HUDEP-2 (cell line): ENCODE measurements around the gene ZBTB7A.

Source experiments
- DNase-seq, 76 experiments: peaks; one replicate each; lab custom pipeline; 2025; ENCODE audit not compliant: unreplicated experiment in 76 of 76; lab: John Stamatoyannopoulos, UW

The ZBTB7A gene

DNA sequence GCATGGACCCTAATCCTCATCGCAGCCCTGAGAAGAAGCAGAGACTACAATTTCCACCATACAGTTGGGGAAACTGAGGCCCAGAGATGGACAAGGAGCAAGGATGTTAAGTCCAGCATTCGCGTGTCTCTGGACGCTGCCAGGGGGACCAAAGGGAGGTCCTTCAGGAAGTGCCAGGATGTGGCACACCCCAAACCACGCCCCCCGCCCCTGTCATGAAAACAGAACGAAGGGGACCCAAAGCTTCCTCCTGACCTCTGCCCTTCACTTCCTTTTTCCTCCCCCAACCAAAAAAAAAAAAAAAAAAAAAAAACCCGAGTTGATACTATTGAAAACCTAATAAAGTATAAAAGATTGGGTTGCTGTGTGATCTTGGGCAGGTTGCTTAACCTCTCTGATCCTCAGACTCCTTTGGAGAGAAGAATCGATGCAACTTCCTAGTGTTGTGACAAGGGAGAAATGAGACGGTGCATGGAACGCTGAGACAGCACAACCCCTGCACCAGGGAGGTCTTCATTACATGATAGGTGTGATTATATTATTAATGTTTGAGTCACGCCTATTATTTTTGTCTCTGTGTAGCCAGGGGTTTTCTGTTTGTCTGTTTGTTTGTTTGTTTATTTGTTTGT lies 2.7 kb upstream of the ZBTB7A start:
- no peak for DNase-seq

DNA sequence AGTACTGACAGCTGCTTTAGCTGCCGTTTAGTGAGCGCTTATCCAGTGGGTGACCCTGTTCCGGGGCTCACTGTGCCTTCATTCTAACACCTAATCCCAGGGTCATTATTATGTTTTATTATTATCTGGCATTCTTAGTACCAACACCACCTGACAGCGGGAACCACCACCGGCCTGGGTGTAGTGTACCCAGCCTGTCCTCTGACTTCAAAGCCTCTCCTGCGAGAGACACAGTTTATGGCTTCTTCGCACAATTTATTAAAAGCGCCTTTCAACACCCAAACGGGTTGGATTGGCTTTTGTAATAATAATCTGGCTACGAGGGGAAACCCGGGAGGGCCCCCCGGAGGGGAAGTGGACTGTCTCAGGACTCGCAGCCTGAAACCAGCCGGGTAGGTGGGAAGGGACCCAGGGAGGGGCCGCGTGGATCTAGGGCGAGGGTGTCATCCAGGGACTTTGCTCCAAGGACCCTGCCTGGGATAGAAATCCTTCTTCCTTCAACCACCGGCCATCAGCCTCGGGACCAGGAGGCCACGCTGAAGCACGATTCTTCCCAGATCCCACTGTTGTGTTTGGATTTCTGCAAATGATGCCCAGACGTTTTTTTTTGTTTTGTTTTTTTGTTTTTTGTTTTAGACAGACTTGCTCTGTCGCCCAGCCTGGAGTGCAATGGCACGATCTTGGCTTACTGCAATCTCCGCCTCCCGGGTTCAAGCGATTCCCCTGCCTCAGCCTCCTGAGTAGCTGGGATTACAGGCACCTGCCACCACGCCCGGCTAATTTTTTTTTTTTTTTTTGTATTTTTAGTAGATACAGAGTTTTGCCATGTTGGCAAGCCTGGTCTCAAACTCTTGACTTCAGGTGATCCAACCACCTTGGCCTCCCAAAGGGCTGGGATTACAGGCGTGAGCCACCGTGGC lies 1.6 kb upstream of the ZBTB7A start:
- DNase-seq: peak in 9 of 76 experiments; percentile 30 to 61 (median 48)

- peak in 48 of 76 experiments; percentile 48 to 94 (median 78) for DNase-seq
These were observed 822 bp upstream of the ZBTB7A start for GRCh38 chr19:4067396-4068046.

GRCh38 chr19:4066176-4066606 lies 508 bp downstream of the ZBTB7A start:
- DNase-seq: peak in 6 of 76 experiments; percentile 53 to 72 (median 64)

- DNase-seq: peak in 74 of 76 experiments; percentile 66 to 99 (median 98)
These were observed 1.1 kb downstream of the ZBTB7A start for GRCh38 chr19:4065430-4066175.

GRCh38 chr19:4064496-4065260 lies 2.0 kb downstream of the ZBTB7A start:
- peak in 33 of 76 experiments; percentile 23 to 61 (median 38) for DNase-seq

DNA sequence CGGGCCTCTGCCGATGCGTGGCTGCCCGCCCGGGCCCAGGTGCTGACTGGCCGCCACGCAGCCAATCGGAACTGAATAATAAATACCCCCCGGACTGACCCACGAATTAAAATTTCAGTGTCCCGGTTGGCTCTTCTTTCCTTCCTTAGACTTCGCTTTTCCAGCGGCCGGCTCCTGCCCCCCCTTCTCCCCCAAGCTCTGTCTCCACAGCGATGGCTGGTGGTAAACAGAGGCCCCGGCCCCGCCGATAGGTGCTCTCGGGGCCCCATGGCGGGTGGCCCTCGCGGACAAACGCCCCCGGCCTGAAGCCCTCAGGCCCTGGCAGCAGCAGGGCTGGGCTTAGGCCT lies 2.6 kb downstream of the ZBTB7A start:
- peak in 1 of 76 experiments; percentile 50 for DNase-seq

GRCh38 chr19:4063369-4064148 lies 3.1 kb downstream of the ZBTB7A start:
- DNase-seq: no peak

DNA sequence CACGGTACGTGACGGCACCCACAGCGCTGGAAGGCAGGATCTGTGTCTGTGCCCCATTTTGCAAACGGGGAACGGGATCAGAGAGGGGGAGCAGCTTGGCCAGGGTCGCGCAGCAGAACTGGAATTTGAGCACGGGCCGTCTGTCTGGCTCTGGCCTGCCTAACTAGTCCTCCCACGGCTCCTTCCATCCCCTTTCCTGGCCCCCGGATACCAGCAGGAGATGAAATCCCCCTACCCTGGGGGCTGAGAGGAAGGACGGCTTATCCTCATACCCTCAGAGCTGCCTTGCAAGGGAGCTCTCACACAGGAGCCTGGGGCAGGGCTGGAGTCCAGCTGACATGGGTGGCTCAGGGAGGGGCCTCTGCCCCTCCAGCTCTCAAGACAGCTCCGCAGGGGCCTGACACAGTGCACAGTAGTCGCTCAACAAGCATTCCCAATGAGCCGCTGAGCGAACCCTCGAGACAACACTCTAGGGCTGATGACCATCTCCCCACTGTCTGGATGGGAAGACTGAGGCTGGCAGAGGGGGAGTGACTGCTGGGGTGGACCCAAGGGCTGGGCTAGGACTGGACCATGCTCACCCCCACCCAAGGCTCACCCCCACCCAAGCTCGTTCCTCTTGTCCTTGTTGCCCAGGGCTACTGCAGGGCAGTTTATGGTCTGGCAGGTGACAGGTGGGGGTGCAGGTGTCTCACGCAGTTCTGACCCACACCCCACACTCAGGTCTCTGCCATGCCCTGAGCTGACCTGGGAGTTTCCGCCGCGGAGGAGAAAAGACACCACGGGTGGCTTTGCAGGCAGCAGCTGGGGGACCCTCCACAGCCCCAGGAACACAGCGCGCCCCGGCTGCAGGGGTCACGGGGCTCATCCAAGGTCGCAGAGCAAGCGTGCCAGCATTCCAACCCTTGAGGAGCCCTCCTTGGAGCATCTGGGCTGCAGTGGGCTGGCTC lies 4.0 kb downstream of the ZBTB7A start:
- no peak for DNase-seq

GRCh38 chr19:4061683-4062418 lies 4.8 kb downstream of the ZBTB7A start:
- DNase-seq: no peak

GRCh38 chr19:4061178-4061682 lies 5.5 kb downstream of the ZBTB7A start:
- DNase-seq: peak in 57 of 76 experiments; percentile 13 to 80 (median 58)

DNA sequence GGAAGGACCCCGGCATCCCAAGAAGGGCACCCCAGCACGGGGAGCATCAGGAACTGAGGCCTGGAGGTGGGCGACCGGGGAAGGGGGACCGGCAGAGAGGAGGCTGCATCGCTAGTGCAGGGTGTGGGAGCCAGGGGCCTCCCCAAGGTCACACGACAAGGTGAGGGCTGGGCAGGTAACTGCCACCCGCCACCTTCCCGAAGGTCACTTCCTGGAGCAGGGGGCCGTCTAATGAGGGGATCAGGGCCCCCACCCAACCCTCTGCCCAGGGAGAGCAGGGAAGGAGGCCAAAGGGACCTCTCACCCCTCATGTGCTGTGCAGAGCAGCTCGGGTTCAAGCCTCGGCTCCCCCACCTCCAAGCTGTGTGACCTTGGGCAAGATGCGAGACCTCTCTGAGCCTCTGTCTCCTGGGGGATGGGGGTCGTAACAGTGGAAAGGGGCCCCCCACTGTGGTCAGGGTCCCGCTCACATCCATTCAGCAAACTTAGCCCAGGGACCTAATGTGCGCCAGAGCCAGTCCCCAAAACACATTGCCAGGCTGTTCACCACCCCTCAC lies 6.0 kb downstream of the ZBTB7A start:
- no peak for DNase-seq

GRCh38 chr19:4059891-4060620 lies 6.6 kb downstream of the ZBTB7A start:
- peak in 11 of 76 experiments; percentile 29 to 85 (median 74) for DNase-seq

- no peak for DNase-seq
These were observed 7.2 kb downstream of the ZBTB7A start for GRCh38 chr19:4059453-4059871.

DNA sequence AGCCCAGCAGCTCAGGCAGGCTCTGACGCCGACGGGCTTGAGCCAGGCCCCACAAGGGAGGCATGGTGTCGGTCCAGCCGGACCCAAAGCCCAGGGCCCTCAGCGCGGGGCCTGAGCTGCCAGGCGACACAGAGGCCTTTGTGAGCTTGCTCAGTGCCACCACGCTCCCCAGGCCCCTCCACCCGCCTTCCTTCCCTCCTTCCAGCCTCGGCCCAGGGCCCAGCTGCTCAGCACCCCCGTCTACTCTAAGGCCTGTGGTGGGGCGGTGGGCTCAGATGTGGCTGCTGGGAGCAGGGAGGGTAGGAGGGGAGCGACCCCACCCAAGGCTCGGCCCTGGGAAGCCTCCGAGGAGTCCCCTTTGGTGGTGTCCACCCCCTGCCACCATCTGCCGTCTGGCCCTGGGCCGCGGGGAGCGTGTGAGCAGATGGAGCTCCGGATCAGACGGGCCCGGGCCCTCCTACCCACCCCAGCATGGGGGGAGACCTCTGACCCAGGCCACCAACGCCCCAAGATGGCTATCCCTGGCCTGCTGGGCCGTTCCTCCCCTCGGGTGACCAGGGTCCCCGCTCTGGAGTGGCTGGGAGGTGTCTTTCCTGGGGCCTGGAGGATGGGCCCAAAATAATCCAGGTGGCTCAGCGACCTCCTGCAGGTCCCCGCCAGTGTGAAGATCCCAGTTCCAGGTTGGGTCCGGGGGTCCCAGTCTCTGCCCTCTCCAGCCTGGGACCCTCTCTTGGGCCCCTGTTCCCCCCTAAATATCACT lies 7.8 kb downstream of the ZBTB7A start:
- no peak for DNase-seq
